HG03378 (cell line): ENCODE data around the gene RBFOX1.

Experiments used
- ATAC-seq: cut with Tn5 transposase; IDR thresholded peaks from one replicate; pipeline ENCODE4 v1.9.1; 2021; ENCODE audit warnings: mild to moderate bottlenecking, moderate library complexity; ENCODE audit not compliant: unreplicated experiment

Gene RBFOX1

GRCh38 chr16:7651803-7652570 lies 319.3 kb downstream of the RBFOX1 start:
- no peak for ATAC-seq

- ATAC-seq = no peak
Measured at GRCh38 chr16:7653746-7654461, 321.3 kb downstream of the RBFOX1 start.

- no peak for ATAC-seq
Measured at GRCh38 chr16:7675628-7676027, 343.0 kb downstream of the RBFOX1 start.

- ATAC-seq = no peak
Measured at GRCh38 chr16:7680296-7680695, 347.7 kb downstream of the RBFOX1 start.

- ATAC-seq = no peak
Measured at GRCh38 chr16:7688811-7689210, 356.2 kb downstream of the RBFOX1 start.

- no peak for ATAC-seq
Measured at GRCh38 chr16:7689234-7689633, 356.6 kb downstream of the RBFOX1 start.

GRCh38 chr16:7691533-7691932 lies 358.9 kb downstream of the RBFOX1 start:
- no peak for ATAC-seq

- no peak for ATAC-seq
Measured at GRCh38 chr16:7703672-7704071, 371.0 kb downstream of the RBFOX1 start.

GRCh38 chr16:7705885-7706284 lies 373.2 kb downstream of the RBFOX1 start:
- ATAC-seq = no peak

GRCh38 chr16:7709186-7709585 lies 376.5 kb downstream of the RBFOX1 start:
- no peak for ATAC-seq

- ATAC-seq = no peak
Measured at GRCh38 chr16:7713244-7713643, 380.6 kb downstream of the RBFOX1 start.

- ATAC-seq = no peak
Measured at GRCh38 chr16:7714775-7715174, 382.1 kb downstream of the RBFOX1 start.

- ATAC-seq = no peak
Measured at GRCh38 chr16:7716660-7717550, 384.3 kb downstream of the RBFOX1 start.

GRCh38 chr16:7722761-7723160 lies 390.1 kb downstream of the RBFOX1 start:
- ATAC-seq = no peak

- ATAC-seq = no peak
Measured at GRCh38 chr16:7731141-7731540, 398.5 kb downstream of the RBFOX1 start.

- ATAC-seq = no peak
Measured at GRCh38 chr16:7736138-7736665, 403.6 kb downstream of the RBFOX1 start.

- ATAC-seq = no peak
Measured at GRCh38 chr16:7742626-7743025, 410.0 kb downstream of the RBFOX1 start.

- no peak for ATAC-seq
Measured at GRCh38 chr16:7744546-7745264, 412.1 kb downstream of the RBFOX1 start.

GRCh38 chr16:7745276-7745675 lies 412.6 kb downstream of the RBFOX1 start:
- no peak for ATAC-seq

- no peak for ATAC-seq
Measured at GRCh38 chr16:7746941-7747340, 414.3 kb downstream of the RBFOX1 start.
